Urinary bladder (tissue), 4 donors: ENCODE data around the gene CD37. TPM values are rescaled to one million over a fixed set of nuclear protein-coding genes. Genes with fewer than 3 reads are reported as not detected.

Experiments
- DNase-seq: peaks from one replicate; pipeline ENCODE4 v3.0.0-alpha.2; 2015; ENCODE audit errors: extremely low spot score
- H3K27ac ChIP-seq: one replicate; pipeline ENCODE4 v1.5.1; 2013; ENCODE audit warnings: low read depth, mild to moderate bottlenecking, moderate library complexity
- H3K36me3 ChIP-seq: one replicate; pipeline ENCODE4 v1.6.1; 2013; ENCODE audit warnings: mild to moderate bottlenecking, moderate library complexity; ENCODE audit not compliant: insufficient read depth
- H3K4me1 ChIP-seq: one replicate; pipeline ENCODE4 v1.6.1; 2013; ENCODE audit warnings: mild to moderate bottlenecking, moderate library complexity; ENCODE audit not compliant: insufficient read depth
- H3K4me3 ChIP-seq: one replicate; pipeline ENCODE4 v1.5.1; 2013; ENCODE audit warnings: low read depth, low read length
- WGBS: extraction: QIAGEN DNeasy Blood & Tissue Kit; methylation state at CpG from one replicate; pipeline ENCODE4 v1.1.7; 2013; 5-methylcytosine and 5-hydroxymethylcytosine counted together
- polyA plus RNA-seq: library from polyadenylated mRNA; stranded (reverse); fragments of 200-250 nt; gene quantifications from one replicate; pipeline ENCODE4 v1.2.3, GENCODE V29; 2013
- total RNA-seq: library from RNA; depleted of rRNA; stranded (reverse); fragments of >200 nt; gene quantifications from one replicate; pipeline ENCODE4 v1.2.3, GENCODE V29; 2014
- donor health status: healthy with polysubstance abuse.
- donor health status: healthy.

Gene CD37
- total and polyA plus RNA-seq, 2 donors = 6.5 to 12.4 TPM

GRCh38 chr19:49335784-49336481, 727 bp downstream of the CD37 start:
- Histone ChIP-seq H3K4me3 (peak overlapping the region; percentile 27), H3K36me3 (no peaks in the 10 kb centered on the region), H3K27ac (no peak overlapping the region), H3K4me1 (no peaks in the 10 kb centered on the region)
- DNase-seq = no peak
- WGBS = 86% methylated on average over 14 of the region's 14 CpGs

GRCh38 chr19:49336482-49337266, 1.5 kb downstream of the CD37 start:
- no peaks in the 10 kb centered on the region for H3K36me3 ChIP-seq
- no peak overlapping the region for H3K4me3 ChIP-seq
- no peak for DNase-seq
- no peak overlapping the region for H3K27ac ChIP-seq
- no peaks in the 10 kb centered on the region for H3K4me1 ChIP-seq
- WGBS = 85% methylated on average over 10 of the region's 10 CpGs

- 70% methylated on average over 19 of the region's 19 CpGs for WGBS
- no peak for DNase-seq
- no peaks in the 10 kb centered on the region for H3K36me3 ChIP-seq
- H3K4me3 ChIP-seq = no peak overlapping the region
- no peaks in the 10 kb centered on the region for H3K4me1 ChIP-seq
- no peak overlapping the region for H3K27ac ChIP-seq
Observed at GRCh38 chr19:49337267-49338022, 2.2 kb downstream of the CD37 start.

- H3K27ac ChIP-seq = no peak overlapping the region
- no peaks in the 10 kb centered on the region for H3K4me1 ChIP-seq
- no peaks in the 10 kb centered on the region for H3K36me3 ChIP-seq
- no peak overlapping the region for H3K4me3 ChIP-seq
- DNase-seq = no peak
- WGBS = 24% methylated on average over 34 of the region's 34 CpGs
Observed at GRCh38 chr19:49338023-49338677, 2.9 kb downstream of the CD37 start.

- WGBS = 11% methylated on average over 30 of the region's 30 CpGs
- H3K27ac ChIP-seq = no peak overlapping the region
- H3K36me3 ChIP-seq = no peaks in the 10 kb centered on the region
- H3K4me3 ChIP-seq = peak overlapping the region; percentile 34
- DNase-seq = peak; percentile 56
- no peaks in the 10 kb centered on the region for H3K4me1 ChIP-seq
Observed at GRCh38 chr19:49338691-49339300, 3.6 kb downstream of the CD37 start.

- H3K27ac ChIP-seq = peak overlapping the region; percentile 89
- WGBS = 10% methylated on average over 47 of the region's 47 CpGs
- no peaks in the 10 kb centered on the region for H3K36me3 ChIP-seq
- peak overlapping the region; percentile 34 for H3K4me3 ChIP-seq
- no peaks in the 10 kb centered on the region for H3K4me1 ChIP-seq
- DNase-seq = peak; percentile 80
Observed at GRCh38 chr19:49339301-49340068, 4.3 kb downstream of the CD37 start.

- peak overlapping the region; percentile 34 for H3K4me3 ChIP-seq
- no peak for DNase-seq
- peak overlapping the region; percentile 89 for H3K27ac ChIP-seq
- 23% methylated on average over 36 of the region's 36 CpGs for WGBS
- H3K36me3 ChIP-seq = no peaks in the 10 kb centered on the region
- H3K4me1 ChIP-seq = no peaks in the 10 kb centered on the region
Observed at GRCh38 chr19:49340069-49340864, 5.1 kb downstream of the CD37 start.

- Histone ChIP-seq H3K4me1 (no peaks in the 10 kb centered on the region), H3K4me3 (no peak overlapping the region), H3K36me3 (no peaks in the 10 kb centered on the region), H3K27ac (no peak overlapping the region)
- DNase-seq = no peak
- 94% methylated on average over 11 of the region's 11 CpGs for WGBS
Observed at GRCh38 chr19:49340865-49341718, 5.9 kb downstream of the CD37 start.

- DNase-seq = no peak
- H3K36me3 ChIP-seq = no peaks in the 10 kb centered on the region
- H3K27ac ChIP-seq = no peak overlapping the region
- 91% methylated on average over 11 of the region's 11 CpGs for WGBS
- H3K4me1 ChIP-seq = no peaks in the 10 kb centered on the region
- no peak overlapping the region for H3K4me3 ChIP-seq
Observed at GRCh38 chr19:49342291-49342721, 7.1 kb downstream of the CD37 start.

GRCh38 chr19:49343123-49343522, 7.9 kb downstream of the CD37 start:
- 93% methylated on average over 7 of the region's 7 CpGs for WGBS
- no peak for DNase-seq
- H3K4me3 ChIP-seq = no peak overlapping the region
- no peaks in the 10 kb centered on the region for H3K36me3 ChIP-seq
- H3K4me1 ChIP-seq = no peaks in the 10 kb centered on the region
- H3K27ac ChIP-seq = no peak overlapping the region
